ENCODE results near the gene MYLK.
"Not testable (repeated sequence)": the region's sequence is repeated elsewhere in the genome, so short reads cannot be mapped to it uniquely, and the experiment has no call there.

MYLK gene

DNA sequence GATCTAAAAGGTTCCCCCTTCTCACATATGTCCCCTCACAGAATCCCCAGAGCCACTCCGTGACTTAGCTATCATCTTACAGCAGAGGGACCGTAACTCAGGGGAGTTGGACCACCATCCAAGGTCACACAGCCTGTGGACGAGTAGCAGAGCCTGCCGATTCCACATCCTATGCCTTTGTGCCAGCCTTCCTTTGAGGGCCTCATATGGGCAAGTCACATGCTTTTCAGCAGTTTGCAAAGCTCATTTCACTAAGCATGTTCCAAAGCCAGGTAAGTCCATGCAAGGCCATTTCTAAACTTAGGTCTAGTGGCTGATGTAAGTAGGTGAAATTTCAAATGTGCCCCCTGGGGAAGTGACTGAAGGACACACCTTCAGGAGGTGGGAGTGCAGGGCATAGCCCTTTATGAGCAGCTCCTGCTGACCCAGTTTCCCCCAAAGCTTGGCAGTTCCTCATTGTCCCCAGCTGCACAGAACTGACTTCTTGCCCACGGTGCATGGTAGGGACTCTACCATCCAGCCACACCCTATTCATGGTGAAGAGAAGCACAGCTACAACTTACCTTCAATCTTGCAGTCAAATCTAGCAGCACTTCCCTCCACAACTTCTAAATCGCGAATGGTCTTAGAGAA lies 265.9 kb downstream of the MYLK start:
- DNase-seq: no peak

DNA sequence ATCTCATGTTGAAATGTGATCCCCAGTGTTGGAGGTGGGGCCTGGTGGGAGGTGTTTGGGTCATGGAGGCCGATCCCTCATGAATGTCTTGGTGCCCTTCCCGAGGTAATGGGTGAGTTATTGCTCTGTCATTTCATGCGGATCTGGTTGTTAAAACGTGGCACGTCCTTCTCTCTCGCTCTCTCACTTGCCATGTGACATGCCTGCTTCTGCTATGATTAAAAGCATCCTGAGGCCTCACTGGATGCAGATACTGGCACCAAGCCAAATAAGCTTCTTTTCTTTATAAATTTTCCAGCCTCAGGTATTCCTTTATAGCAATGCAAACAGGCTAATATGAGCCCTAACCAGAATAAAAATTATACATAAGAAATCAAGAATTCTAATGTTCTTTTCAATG lies 267.5 kb downstream of the MYLK start:
- DNase-seq: no peak

DNA sequence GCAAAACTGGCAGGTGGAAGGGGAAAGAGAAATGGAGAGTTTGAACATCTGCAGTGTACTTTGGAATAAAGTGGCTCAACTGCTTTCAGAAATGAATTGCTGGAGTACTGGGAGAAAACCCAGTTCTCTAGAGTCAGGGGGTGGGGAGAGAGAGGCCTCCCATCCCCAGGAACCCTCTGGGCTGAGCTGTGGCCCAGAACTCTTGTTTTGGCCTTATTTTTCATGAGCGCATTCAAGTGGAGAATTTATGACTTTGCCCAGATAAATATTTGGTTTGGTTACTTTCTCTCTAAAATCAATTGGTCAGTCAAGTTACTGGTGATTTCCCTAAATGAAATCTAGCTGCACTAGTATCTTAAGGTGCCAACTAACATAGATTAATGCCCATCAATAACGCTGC lies 270.6 kb downstream of the MYLK start:
- DNase-seq: no peak

DNA sequence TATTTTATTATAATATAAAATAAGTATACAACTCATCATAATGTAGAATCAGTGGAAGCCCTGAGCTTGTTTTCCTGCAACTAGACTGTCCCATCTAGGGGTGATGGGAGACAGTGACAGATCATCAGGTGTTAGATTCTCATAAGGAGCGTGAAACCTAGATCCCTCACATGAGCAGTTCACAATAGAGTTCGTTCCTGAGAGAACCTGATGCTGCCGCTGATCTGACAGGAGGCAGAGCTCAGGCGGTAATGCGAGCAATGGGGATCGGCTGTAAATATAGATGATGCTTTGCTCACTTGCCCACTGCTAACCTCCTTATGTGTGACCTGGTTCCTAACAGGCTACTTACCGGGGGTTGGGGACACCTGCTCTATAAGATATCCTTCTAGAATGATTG lies 272.5 kb downstream of the MYLK start:
- not testable (repeated sequence) for DNase-seq

DNA sequence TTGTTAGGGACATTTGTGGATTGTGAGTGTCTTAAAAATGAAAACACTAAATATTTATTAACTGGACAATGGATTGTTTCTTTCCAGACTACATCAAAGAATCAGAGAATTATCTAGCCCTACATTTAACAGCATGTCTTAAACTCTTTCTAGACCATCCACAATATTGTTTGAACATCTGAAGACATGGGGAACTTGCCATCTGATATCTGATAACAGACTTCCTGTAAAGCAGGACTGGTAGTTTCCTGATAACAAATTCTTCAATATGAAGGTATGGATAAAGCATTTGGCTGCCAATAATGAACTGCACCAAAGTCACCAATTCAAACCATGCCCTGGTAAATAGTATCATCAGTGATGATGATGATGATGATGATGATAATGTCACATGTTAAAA lies 273.1 kb downstream of the MYLK start:
- no peak for DNase-seq

DNA sequence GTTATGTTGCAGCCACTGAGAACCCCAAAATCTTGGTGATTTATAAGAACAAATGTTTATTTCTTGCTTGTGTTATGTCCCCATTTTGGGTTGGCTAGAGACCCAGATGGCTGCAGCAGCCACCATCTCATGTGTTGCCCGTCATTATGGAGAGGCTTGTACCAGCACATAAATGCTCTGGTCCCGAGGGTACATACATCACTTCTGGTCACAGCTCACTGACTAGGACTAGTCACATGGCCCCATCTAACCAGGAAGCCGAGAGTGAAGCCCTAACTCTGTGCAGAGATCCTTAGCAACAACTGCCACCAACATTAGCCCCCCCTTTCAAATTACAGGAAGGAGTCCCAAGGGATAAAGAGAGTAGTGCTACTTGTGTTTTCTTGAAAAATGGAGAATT lies 273.8 kb downstream of the MYLK start:
- no peak for DNase-seq

DNA sequence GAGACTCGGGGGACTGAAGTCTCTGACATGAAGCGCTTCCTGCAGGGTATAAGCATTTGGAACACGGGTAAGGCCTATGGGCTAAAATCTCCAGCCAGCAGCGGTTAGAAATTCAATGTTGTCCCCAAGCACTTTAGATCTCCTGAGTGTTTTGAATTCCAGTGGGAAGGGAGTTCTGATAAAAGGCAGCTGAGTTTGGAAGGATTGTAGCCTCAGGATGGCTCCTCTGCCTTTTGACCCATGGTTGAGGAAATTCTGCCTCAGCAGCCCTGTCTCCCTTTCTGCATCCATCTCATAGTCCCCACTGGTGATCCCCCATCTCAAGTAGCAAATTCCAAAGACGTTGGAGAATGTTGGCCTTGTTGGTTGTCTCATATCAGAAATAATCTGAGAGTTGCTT lies 275.1 kb downstream of the MYLK start:
- DNase-seq: no peak

DNA sequence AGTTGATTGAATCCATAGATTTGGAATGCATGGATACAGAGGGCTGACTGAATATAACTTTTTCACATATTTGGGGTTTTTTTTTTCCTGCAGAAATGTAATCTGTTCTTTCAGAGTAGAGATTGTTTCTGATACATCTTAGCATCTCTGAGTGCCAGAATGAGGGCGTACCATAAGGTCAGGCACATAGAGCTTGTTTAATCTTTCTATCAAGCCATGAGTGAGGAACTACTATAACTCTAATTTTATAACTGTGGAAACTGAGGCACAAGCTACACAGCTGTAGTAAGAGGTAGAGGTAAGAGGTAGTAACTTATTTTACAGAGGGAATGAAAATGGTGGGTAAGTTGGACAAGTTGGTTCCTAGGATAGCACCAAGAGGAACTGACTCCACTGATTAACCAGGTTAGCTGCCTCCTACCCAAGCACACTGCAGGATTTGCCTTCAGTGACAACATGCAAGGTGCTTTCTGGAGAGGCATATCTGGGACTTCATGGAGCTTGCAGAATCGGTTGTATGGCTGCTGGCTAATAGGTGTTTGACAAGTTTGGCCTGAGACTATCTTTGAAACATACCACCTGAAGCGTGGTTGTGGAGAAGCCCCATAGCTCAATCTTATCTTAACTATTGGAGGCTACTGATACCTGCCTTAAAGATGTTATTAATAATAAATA lies 275.7 kb downstream of the MYLK start:
- DNase-seq: no peak

DNA sequence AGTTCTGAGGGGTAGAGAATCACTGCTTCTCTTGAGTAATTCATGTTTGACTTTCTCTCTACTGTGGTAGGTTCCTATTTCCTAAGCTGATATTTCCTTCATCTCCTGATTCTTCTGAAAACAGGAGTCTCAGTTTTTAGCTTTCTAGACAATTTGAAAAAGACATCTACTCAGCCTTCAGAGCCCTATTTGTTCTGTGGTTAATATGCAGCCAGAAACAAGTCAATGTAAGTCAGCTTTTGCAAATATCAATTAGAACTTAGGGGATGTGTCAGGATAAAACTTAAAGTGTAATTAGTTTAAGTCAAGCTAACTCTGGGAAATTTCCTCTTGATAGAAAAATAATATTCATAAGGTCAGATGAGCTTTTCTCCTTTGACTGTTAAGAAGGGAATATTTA lies 277.6 kb downstream of the MYLK start:
- no peak for DNase-seq

DNA sequence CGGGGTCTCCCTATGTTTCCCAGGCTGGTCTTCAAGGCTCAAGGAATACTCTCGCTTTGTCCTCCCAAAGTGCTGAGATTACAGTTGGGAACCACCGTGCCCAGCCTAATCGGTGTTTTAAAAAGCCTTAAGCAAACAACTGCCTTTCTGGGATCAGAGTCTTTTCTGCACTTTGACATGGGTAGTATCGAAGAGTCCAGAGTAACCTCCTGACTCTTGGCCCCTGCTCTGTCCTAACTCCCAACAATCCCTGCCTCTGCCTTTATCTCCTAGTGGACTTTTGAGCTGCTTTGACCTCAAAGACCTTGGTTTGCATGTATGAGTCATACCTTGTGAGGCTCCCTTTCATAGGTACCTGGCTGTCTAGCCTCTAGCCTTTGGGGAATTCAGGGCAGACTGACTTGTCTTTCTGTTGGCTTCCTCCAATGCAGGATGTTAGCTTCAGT lies 278.3 kb downstream of the MYLK start:
- DNase-seq: no peak

DNA sequence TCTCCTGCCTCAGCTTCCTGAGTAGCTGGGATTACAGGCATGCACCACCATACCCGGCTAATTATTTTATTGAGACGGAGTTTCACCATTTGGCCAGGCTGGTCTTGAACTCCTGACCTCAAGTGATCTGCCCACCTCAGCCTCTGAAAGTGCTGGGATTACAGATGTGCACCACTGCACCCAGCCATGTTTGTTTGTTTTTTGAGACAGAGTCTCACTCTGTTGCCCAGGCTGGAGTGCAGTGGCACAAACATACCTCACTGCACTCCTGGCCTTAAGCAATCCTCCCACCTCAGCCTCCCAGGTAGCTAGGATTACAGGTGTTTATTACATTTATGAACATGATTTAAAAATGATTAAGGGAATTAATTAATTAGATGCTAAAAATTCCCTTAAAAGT lies 281.0 kb downstream of the MYLK start:
- not testable (repeated sequence) for DNase-seq

DNA sequence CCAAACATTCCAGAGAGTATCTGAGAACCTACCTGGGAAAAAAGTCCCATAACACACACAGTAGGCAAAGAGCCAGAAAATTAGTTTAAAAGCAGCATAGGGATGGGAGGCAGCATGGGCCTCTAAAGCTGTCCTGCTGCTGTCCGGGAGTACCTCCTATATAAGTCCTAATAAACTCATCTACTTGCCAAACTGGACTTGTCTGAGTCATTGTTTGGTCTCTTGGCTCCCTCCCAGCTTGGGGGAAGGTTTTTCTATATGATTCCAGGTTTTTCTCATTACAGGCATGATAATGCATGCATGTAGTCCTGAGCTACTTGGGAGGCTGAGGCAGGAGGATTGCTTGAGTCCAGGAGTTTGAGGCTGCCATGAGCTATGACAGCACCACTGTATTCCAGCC lies 281.8 kb downstream of the MYLK start:
- no peak for DNase-seq

DNA sequence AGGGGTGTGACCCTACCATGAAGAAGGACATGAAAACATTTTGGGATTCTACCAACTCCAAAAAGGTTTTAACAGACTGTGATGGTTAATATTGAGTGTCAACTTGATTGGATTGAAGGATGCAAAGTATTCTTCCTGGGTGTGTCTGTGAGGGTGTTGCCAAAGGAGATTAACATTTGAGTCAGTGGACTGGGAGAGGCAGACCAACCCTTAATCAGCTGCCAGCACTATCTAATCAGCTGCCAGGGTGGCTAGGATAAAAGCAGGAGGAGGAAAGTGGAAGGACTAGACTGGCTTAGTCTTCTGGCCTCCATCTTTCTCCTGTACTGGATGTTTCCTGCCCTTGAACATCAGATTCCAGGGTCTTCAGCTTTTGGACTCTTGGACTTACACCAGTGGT lies 283.3 kb downstream of the MYLK start:
- DNase-seq: not testable (repeated sequence)

DNA sequence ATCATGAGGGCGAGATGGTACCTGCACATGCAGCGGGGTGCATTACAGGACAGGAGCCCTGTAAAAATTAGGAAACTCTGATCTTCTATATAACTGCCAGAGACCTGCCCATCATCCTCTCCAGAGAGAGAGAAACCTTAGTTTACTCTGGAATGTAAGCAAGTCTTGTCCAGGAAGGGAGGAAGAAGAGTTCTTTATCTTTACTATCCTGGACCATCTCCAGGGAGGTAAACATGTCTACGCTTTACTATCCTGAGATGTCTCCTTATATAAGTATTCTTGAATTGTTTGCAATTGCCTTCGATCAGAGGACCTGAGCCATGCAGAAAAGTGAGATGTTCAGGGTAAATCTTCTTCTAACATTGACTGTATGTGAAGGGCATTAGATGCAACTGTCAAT lies 286.6 kb downstream of the MYLK start:
- DNase-seq: no peak

DNA sequence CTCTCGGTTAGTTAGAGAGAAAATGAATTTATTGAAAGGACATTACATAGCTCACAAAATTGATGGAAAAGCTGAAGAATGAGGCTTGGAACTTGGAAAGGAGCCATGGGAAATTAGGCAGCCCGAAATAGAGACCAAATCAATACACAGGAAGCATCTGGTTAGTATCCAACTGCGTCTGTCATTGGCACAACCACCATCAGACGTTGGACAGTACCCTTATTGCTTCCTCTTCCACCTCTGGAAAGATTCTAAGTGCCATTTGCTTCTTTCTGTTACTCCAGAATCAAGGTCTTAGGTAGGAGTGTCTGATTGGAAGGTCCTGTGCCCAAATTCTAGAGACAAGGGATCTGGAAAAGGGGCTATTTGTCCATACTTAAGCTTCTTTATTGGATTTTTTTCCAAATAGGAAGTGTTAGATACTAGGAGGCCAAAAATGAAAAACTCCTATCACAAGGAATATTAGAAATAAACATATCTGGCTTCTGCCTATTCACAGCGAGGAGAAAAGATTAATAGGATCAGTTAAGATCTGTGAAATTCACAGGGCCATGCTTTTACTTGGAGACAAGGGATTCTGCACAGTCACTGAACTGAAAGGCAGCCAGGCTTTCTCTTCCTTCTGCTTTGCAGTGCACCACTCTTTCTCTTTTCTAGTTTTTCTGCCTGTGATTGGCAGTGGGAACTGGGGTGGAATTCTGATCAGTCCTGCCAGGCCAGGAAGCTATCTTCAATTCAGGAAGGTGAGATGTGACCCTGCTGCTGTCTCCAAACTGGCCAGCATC lies 288.5 kb downstream of the MYLK start:
- no peak for DNase-seq

DNA sequence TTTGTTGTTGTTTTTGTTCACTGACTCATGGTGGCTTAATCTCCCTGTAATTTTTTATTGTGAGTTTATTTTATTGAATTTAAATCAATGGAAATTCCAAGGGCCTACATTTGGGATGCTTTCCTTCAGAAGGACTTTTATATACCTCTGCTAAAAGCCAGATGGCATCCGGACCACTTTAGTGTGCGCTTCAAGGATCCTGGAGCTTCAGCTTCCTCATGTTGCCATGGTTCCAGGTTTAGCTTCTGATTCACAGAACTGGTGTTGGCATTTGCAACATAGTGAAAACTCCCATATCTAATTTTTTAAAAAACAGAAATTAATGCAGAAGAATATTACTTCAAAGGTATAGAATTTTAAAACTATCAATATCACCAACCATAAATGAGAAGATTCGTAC lies 290.8 kb downstream of the MYLK start:
- no peak for DNase-seq

DNA sequence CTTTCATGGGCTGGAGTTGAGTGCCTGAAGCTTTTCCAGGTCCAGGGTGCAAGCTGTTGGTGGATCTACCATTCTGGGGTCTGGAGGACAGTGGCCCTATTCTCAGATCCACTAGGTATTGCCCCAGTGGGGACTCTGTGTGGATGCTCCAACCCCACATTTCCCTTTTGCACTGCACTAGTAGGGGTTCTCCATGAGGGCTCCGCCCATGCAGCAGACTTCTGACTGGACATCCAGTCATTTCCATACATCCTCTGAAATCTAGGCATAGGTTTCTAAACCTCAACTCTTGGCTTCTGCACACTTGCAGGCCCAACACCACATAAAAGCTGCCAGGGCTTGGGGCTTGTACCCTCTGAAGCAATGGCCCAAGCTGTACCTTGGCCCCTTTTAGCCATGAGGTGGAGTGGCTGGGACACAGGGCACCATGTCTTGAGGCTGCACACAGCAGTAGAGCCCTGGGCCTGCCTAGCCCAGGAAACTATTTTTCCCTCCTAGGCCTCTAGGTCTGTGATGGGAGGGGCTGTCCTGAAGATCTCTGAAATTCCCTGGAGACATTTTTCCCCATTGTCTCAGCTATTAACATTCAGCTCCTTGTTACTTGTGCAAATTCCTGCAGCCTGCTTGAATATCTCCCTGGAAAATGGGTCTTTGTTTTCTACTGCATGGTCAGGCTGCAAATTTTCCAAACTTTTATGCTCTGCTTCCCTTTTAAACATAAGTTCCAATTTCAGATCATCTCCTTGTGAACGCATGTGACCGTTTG lies 293.3 kb downstream of the MYLK start:
- no peak for DNase-seq

DNA sequence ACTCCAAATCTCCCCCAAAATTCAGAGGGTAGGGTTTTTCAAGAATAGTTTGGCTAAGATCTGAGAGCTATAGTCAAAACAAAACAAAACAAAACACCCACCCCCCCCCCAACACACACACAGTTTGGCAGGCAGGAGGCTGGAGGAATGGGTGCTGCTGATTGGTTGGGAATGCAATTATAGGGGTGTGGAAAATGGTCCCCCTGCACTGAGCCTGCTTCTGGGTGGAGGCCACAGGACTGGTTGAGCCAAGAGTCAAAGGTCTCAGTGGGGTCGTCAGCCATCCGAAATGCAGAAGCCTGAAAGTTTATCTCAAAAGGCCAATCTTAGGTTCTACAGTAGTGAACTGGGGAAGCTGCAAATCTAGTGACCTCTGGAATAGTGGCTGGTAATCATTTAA lies 296.7 kb downstream of the MYLK start:
- no peak for DNase-seq

DNA sequence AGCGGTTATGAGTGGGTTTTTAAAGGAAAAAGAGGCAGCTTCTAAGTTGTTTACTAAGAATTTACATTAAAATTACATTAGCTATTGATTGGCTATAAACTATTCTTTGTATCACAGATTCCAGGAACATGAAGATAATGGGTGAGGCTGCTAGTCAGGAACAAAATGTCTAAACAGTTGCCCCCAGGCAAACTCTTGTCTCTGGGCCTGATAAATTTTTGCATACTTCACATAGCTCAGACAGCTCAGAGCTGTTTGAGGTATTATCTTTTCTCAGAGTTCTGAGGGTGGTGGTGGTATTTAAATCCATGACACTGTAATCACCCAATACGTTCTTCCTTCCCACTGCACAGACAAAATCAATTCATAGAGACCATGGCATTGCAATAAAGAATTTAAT lies 297.2 kb downstream of the MYLK start:
- DNase-seq: no peak

DNA sequence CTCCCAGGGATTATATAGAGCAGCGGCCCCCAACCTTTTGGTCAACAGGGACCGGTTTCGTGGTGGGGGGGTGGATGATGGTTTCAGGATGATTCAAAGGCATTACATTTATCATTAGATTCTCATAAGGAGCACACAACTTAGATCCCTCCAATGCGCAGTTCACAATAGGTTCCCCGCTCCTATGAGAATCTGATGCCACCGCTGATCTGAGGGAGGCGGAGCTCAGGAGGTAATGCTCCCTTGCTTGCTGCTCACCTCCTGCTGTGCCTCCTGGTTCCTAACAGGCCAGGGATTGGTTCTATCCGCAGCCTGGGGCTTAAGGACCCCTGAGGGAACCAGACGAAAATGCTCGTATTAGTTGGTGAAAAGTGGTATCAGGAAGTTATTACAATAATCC lies 298.0 kb downstream of the MYLK start:
- peak; percentile 69 for DNase-seq

DNA sequence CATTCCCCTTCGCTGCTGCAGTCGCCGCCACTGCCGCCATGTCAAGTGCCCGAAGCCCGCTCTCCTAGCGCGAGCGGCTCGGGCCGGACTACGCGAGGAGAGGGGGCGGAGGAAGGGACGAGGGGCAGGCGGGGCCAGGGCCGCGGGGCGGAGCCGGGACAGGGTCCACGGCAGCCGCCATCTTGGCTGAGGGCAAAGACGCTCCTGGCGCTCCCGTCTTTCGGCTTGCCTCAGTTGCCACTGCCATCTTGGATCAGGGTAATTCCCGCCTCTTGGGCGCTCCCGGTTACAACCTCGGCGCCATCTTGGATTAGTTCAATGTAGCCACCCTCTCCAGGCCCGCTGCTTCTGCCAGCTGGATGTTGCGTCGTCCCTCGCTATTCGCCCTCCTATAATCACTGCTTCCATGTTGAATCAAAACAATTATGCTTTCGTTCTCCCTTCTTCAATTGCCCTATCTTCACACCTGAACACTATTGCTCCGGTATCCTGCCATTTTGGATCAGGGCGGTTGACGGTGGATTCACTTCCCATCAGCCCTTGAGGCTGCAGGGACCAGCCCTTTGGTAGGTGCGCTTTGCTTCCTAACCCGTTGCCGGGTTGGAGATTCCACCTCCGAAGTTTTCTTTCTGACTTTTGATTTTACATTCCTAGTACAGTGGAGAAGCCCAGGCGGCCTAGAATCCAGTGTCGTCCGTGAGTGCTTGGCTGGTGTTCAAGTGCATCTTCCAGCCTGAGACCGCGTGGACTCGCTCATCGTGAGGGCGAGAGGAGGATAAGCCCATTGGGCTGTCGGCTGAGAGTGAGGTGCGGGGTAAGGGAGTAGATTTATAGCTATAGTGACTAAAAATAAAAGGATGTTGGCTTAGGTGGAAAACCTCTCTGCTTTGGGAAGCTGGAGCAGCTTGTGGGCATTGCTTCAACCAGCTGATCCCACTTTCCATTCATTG lies 298.9 kb downstream of the MYLK start, which contains the start of gene HACD2:
HACD2 (minus strand) TSS at position 66 of the 950 bp plus-strand sequence; CDS start at position 40, 26 bp downstream.
- DNase-seq: peak; percentile 98

Measured in activated effector memory CD4-positive, alpha-beta T cell treated with anti-CD3 and anti-CD28 coated beads, Interleukin-2, amount 50 U/mL, for 16 hours (primary cell).